ENCODE results near the gene BRSK2. TPM values are rescaled to one million over a fixed set of nuclear protein-coding genes. Genes with fewer than 3 reads are reported as not detected.
"Not testable (repeated sequence)": the region's sequence is repeated elsewhere in the genome, so short reads cannot be mapped to it uniquely, and the experiment has no call there.

The BRSK2 gene
- total RNA-seq, 1 donor from 2014 or later: 3.3 TPM

DNA sequence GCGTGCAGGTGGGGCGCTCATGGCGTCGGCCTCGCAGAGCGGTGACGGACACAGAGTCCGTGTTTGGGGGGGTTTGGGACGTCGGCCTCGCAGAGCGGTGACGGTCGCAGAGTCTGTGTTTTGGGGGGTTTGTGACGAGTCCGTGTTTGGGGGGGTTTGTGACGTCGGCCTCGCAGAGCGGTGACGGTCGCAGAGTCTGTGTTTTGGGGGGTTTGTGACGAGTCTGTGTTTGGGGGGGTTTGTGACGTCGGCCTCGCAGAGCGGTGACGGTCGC lies 20.1 kb downstream of the BRSK2 start:
- not testable (repeated sequence) for DNase-seq (ENCODE audit: low spot score)

DNA sequence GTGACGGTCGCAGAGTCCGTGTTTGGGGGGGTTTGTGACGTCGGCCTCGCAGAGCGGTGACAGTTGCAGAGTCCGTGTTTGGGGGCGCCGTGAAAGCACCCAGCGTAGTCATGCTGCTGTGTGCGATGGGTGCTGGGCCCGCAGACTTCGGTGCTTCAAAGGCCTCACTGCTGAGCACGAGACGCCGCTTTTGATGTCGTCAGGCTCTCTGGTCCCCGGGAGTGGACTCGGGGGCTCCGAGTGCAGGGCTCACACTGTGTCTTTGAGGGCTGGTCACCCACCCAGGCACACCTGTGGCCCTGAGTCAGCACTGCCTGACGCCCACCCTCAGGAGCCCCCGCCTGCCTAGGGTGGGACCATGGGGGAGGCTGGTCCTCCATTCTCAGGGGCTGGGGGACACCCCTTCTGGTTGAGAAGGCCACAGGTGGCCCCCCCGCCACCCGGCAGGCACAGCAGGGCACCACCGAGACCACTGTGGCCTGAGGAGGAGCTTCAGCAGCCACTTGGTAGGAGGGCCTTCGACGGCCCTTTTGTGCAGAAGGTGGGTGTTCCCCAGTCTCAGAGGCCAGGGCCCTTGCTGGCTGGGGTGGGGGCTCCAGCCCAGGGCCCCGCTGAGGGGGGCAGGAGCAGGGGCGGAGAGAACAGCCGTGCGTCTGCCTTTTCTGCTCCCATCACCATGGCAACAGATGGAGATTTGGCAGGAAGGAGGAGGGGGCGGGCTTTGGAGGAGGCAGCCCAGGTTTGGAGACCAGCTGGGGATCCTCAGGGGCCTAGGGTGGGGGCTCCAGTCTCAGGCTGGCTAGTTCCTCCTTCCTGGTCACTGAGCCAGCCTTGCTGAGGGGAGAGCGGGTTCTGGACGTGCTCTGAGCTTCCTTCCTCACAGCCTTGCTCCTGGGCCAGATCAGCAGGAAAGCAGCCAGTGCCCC lies 20.9 kb downstream of the BRSK2 start:
- no peak for DNase-seq (ENCODE audit: low spot score)

DNA sequence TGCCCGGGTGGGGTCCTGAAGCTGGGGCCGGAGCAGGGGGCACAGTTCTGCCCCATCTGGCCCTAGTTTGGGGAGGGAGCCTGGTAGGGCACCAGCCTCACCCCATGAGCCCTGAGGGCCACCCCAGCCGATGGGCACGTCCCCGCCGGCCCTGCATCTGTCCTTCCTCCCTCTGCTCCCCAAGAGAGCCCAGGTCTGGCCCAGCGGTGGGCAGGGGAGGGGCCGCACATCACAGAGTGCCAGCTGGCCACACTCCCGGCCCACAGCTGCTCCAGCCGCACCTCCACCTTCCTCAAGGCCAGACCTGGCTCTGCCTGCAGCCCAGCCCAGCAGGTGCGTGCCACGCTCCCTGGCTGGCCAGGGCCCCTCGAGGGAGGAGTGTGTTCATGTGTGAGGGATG lies 21.6 kb downstream of the BRSK2 start:
- DNase-seq (ENCODE audit: low spot score): no peak

DNA sequence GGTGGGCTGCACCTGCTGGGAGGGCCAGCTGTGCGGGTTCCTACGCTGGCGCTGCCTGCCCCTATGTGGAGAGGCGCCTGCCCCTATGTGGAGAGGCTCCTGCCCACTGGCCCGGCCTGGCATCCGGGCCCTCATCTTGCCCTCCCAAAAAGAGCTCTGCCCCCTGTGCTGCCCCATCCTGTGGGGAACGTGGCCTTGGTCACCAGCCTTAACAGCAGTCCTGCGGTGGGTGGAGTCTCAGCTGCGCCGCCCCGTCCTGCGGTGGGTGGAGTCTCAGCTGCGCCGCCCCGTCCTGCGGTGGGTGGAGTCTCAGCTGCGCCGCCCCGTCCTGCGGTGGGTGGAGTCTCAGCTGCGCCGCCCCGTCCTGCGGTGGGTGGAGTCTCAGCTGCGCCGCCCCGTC lies 22.0 kb downstream of the BRSK2 start:
- DNase-seq (ENCODE audit: low spot score): not testable (repeated sequence)

DNA sequence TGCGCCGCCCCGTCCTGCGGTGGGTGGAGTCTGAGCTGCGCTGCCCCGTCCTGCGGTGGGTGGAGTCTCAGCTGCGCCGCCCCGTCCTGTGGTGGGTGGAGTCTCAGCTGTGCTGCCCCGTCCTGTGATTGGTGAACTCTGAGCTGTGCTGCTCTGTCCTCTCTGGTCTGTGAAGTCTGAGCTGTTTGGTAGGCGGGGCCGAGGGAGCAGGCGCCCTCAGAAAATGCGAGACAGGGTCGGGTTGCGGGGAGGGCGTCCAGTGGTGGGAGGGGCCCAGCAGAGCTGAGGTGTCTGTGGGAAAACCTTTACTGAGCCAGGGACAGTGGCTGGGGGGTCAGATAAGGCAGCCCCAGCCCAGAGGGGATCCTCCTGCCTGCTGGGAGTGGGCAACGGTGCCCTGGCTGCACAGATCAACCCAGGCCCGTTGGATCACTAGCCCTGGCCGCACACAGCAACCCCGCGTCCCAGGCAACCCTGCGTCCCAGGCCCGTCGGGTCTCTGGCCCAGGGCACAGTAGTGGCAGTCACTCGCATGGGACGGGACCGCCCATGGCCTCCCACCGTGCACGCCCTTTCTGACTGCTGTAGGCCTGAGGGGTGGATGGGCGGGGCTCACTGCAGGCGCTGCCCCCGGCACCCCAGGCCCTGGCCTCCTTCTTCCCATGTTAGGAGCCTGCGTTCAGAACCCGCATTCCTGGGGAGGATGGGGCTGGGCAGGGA lies 22.8 kb downstream of the BRSK2 start:
- no peak for DNase-seq (ENCODE audit: low spot score)

DNA sequence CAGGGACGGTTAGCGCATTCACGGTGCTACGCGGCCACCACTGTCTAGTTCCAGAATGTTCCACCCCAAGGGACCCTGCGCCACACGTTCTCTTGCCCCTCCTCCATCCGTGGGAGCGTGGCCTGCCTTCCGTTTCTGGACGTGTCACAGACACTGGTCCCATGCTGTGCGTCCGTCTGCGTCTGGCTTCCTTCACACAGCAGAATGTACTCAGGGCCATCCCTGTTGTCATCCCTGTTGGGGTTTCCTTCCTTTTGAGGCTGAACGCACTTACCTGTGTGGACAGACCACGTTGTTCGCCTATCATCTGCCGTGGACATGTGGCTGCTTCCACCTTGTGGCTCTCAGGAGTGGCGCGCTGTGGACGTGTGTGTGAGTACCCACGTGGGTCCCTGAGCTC lies 24.9 kb downstream of the BRSK2 start:
- DNase-seq (ENCODE audit: low spot score): no peak

DNA sequence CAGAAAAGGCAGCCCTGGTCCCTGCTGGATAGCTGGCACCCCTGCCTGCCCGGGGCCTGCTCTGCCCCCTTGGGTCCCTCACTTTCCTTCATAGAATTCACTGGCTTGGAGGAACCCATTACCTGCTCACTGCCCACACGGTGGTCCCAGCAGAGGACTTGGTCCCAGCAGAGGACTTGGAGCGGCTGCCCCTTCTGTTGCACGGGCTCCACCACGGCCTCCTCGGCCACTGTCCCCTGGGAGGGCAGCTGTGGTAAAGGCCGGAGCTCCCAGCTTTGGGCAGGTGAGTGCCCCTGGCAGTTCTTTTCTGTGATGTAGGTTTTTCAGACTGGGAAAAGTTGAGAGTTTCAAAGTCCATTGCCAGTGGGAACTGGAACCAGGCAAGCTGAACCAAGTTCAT lies 25.9 kb downstream of the BRSK2 start:
- DNase-seq (ENCODE audit: low spot score): no peak

DNA sequence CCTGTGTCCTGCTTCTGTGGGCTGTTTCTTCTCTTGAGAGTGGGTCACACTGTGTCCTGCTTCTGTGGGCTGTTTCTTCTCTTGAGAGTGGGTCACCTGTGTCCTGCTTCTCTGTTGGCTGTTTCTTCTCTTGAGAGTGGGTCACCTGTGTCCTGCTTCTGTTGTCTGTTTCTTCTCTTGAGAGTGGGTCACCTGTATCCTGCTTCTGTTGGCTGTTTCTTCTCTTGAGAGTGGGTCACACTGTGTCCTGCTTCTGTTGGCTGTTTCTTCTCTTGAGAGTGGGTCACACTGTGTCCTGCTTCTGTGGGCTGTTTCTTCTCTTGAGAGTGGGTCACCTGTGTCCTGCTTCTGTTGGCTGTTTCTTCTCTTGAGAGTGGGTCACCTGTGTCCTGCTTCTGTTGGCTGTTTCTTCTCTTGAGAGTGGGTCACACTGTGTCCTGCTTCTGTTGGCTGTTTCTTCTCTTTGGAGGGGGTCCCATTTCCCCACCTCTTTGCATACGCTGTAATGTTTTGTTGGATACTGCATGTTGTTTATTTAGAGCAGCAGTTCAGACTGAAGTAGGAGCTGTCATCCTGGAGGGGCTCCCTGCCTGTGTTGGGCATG lies 28.6 kb downstream of the BRSK2 start:
- DNase-seq (ENCODE audit: low spot score): not testable (repeated sequence)

DNA sequence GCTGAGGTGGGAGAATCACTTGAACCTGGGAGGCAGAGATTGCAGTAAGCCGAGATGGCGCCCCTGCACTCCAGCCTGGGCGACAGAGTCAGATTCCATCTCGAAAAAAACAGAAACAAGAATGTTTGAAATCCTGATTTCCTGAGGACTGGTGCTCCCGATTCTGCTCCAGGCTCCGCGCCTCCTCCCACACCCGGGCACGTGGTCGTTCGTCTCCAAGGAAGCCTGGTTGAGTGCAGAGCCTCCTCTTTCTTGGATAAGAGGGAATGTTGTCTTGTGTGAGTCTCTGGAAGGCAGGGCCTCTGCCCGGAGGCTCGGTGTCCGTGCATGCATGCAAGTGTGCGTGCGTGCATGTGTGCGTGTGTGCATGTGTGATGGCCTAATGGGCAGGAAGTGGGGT lies 30.1 kb downstream of the BRSK2 start:
- no peak for DNase-seq (ENCODE audit: low spot score)

DNA sequence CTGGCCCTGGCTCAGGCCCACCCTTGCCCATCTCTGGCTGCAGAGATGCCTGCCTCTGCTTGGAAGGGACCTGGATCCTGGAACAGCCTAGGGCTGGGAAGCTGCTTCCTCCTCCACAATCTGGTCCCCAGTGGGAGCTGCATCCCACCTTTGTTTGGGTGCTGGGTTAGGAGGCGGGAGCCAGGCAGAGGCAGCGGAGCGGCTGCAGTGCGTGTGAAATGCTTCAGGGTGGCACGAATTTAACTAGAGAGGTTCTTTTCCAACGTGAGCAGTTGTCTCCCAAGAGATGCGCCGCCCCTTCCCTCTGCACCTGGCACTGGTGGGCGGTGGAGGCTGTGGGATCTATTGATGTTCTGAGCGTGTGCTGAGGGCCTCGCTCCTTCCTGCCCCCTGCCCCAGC lies 31.6 kb downstream of the BRSK2 start:
- DNase-seq (ENCODE audit: low spot score): no peak

DNA sequence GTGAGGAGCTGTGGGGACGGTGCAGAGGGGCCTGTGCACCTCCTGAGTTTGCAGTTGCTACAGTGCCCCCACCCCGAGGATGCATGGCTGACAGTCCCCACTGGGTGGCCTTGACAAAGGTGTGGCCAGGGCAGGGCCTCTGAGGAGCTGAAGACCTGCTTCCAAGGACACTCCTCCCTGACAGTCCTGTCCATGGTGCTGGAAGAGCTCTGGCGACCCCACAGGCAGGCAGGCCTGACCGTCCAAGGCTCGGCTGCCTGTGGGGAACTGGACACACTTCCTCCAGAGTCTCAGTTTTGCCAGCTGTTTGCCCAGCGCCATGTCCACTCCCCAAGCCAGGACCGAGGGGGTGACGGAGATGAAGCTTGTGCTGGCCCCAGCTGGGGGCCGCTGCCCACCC lies 32.7 kb downstream of the BRSK2 start:
- DNase-seq (ENCODE audit: low spot score): no peak

DNA sequence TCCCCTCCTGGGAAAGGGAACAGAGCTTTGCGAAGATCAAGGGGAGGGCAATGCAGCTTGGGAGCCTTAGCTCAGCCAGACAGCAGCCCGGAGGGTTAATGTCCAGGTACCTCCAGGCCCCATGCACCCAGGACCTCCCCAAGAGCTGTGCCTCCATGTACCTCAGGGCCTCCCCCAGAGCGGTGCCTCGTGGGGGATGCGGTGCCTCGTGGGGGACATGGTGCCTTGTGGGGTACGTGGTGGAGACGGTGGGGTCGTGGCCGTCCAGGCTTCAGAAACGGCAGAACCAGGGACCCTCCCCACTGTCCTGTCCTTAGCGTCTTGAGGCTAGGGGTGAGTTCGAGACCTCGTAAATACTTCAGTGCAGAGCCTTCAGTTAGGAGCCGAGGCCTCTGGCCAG lies 33.2 kb downstream of the BRSK2 start:
- no peak for DNase-seq (ENCODE audit: low spot score)

DNA sequence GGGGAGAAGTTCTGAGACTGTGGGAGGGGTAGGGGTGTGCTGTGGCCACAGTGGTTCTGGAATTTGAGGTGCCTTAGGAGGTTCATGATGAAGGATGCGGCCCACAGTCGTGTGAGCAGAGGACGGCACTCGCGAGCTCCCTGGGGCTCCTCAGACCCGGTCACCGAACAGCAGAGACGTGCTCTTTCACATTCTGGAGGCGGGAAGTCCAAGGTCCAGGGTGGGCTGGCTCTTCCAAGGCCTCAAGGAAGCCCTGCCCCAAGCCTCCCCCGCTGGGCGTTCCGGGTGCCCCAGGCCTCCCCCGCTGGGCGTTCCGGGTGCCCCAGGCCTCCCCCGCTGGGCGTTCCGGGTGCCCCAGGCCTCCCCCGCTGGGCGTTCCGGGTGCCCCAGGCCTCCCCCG lies 33.7 kb downstream of the BRSK2 start:
- peak; percentile 54 for DNase-seq (ENCODE audit: low spot score)

DNA sequence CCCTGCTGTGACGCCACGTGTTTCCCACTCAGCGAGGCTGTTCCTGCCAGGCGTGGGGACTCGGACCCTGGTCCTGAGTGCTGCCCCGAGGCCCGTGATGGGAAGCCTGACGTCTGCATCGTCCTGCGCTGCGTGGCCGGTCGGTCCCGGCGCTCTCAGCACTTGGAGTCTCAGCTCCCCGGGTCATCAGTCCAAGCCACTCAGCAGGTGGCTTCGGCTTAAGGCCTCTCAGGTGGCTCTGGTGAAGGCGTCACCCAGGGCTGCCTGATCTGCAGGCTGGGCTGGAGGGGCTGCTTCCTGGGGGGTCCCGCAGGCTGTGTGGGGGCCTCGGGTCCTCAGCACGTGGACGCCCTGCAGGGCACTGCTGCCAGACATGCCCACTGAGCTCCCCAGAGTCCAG lies 35.3 kb downstream of the BRSK2 start:
- no peak for DNase-seq (ENCODE audit: low spot score)

DNA sequence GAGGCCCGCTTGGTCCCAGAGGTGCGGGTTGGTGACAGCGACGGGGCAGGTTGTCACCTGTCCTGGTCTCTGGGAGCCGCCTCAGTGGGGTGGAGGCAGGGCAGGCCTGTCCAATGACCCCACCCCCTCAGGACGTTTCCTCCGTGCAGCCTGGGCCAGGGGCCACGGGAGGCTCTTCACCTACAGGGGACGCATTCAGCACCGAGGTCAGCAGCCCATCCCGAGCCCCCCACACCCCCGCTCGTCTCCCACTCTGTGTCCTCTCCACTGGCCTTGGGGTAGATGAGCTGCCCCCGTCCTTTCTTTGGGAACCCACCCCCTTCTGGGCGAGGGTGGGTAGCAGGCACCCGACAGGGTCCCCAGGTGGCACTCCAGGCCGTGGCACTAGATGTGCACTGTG lies 35.7 kb downstream of the BRSK2 start:
- DNase-seq (ENCODE audit: low spot score): no peak

DNA sequence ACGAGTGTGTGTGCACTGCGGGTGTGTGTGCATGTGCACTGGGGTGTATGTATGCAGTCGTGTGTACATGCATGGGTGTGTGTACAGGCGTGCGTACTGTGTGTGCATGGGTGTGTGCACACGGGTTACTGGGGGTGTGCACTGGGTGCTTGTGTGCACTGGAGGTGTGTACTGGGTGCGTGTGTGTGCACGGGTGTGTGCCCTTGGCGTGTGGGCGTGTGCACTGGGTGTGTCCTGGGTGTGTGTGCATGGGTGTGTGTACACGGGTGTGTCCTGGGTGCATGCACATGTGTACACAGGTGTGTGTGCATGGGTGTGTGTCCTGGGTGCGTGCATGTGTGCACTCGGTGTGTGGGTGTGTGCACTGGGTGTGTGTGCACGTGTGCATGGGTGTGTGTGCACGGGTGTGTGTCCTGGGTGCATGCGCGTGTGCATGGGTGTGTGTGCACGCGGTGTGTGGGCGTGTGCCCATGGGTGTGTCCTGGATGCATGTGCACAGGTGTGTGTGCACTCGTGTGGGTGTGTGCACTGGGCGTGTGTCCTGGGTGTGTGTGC lies 39.1 kb downstream of the BRSK2 start:
- no peak for DNase-seq (ENCODE audit: low spot score)

DNA sequence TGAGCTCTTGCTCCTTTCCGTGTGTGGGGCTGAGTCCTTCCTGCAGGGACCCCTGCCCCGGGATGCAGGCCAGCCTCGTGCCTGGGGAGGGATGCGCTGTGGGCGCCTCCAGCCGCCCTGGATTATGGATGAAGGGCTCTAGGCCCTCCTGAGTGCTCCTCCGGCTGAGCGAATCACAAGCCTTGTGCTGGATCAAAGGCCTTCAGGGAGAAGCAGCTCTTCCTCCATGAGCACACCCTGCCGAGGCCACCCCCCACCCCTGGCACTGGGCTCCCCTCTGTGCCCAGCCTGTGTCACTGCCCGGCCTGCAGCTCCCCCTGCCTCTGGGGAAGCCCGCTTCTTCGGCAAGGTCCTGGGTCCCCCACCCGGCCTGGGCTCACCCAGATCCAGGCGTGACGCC lies 43.8 kb downstream of the BRSK2 start:
- DNase-seq (ENCODE audit: low spot score): no peak

DNA sequence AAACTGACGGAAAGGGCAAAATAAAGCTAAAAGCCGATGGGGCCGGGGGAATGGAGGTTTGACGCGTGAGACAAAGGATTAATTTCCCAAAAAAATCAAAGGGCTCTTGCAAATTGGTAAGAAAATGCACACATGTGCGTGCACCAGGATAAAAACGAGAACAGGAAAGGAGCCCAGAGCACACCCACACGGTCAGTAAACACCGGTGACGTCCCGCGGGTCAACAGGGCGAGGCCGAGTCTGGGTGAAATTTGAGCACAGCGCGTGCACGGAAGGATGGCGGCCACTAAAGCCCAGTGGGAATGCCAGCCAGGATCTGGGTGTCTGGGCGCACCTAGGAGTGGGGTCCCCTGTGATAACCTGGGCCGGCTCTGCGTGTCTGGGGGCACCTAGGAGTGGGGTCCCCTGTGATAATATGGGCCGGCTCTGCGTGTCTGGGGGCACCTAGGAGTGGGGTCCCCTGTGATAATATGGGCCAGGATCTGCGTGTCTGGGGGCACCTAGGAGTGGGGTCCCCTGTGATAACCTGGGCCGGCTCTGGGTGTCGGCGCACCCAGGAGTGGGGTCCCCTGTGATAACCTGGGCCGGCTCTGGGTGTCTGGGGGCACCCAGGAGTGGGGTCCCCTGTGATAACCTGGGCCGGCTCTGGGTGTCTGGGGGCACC lies 44.4 kb downstream of the BRSK2 start:
- DNase-seq (ENCODE audit: low spot score): no peak

DNA sequence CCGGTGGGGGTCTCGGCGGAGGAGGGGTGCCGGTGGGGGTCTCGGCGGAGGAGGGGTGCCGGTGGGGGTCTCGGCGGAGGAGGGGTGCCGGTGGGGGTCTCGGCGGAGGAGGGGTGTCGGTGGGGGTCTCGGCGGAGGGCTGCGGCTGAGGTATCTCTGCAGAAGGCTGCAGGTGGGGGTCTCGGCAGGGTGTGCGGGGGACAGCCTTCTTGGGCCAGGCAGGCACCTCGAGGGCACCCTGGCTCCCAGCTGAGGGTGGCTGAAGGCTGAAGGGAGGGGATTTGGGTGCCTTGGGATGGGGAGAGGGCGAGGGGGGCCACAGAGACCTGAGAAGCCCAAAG lies 45.7 kb downstream of the BRSK2 start:
- not testable (repeated sequence) for DNase-seq (ENCODE audit: low spot score)

DNA sequence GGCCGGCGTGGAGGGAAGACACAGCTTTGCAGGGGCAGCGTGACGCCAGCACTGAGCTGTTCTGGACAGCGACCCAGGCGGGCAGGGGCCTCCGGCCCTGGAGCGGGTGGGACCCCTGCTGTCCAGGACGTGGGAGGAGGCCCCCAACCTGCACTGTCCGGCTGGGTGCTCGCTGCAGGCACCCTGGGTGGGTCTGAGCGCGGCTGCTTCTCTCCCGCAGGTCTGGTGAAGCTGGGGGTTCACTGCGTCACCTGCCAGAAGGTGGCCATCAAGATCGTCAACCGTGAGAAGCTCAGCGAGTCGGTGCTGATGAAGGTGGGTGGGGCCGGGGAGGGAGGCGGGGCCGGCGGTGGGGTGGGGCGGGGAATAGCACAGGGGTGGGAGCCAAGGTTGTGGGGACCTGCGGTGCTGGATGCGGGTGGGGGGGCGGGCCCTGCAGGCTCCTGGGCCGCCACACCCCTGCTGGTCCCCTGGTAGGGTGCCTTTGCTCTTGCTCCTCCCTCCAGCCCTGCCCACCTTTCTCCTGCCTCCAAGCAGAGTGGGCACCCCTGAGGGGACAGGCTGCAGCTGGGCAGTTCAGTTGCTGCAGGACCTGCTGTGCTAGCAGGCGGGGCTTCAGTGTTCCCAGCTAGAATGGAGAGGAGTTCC lies 46.2 kb downstream of the BRSK2 start:
- no peak for DNase-seq (ENCODE audit: low spot score)

DNA sequence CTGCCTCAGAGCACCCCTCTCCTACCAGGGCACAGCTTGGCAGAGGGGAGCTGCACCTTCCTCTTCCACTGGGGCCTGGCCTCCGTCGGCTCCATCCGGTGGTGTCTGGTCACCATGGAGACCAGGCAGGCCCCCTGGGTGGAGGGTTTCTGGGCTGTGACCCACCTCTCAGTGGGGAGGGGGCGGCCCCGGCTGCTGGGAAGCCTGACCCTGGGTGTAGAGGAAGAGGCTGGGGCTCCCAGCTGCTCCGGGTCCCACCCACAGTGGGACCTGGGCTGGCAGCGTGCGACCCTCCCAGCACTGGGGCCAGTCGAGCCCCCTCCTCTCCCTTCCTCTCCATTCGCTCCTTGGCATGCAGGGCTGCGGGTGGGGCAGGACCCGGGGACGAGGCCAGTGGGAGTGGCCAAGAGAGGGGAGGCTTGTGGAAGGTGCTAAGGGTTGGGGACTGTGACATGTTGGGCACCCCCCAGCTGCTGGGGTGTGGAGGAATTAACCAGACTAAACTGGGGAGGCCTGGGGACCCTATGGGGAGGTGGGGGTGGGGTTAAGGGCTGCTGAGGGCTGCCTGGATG lies 46.8 kb downstream of the BRSK2 start:
- DNase-seq (ENCODE audit: low spot score): no peak

Data from mucosa of gallbladder (tissue), 1 donor.